Calu3 (cell line): ENCODE measurements around the gene PLEKHM3. TPM values are rescaled to one million over a fixed set of nuclear protein-coding genes. Genes with fewer than 3 reads are reported as not detected.

ENCODE experiments used
- BruUV-seq: library from RNA; stranded (reverse); fragments of 400-500 nt; replicated peaks from 2 replicates; lab custom pipeline; 2021; lab: Mats Ljungman, UMichigan
- CTCF ChIA-PET: fragments of 300-600 bp; sonication (Branson Sonifier 250); formaldehyde crosslinking; loops from one replicate; lab custom pipeline; 2022; ENCODE audit warnings: antibody characterized with exemption; lab: Charles Lee
- DNase-seq: peaks from one replicate; pipeline ENCODE4 v3.0.0; 2022
- H3K27ac Mint-ChIP-seq: one replicate; pipeline ENCODE4 v1.8.0; 2022; ENCODE audit warnings: mixed read lengths; ENCODE audit not compliant: unreplicated experiment
- H3K27me3 Mint-ChIP-seq: one replicate; pipeline ENCODE4 v1.8.0; 2022; ENCODE audit warnings: mixed read lengths; ENCODE audit not compliant: unreplicated experiment
- H3K36me3 Mint-ChIP-seq: one replicate; pipeline ENCODE4 v1.8.0; 2022; ENCODE audit warnings: mild to moderate bottlenecking, moderate library complexity, mixed read lengths; ENCODE audit not compliant: insufficient read depth, unreplicated experiment
- H3K4me1 Mint-ChIP-seq: one replicate; pipeline ENCODE4 v1.8.0; 2022; ENCODE audit warnings: mild to moderate bottlenecking, low read depth, mixed read lengths; ENCODE audit not compliant: unreplicated experiment
- H3K4me3 Mint-ChIP-seq: one replicate; pipeline ENCODE4 v1.8.0; 2022; ENCODE audit warnings: mild to moderate bottlenecking, low read depth, moderate library complexity, mixed read lengths; ENCODE audit not compliant: unreplicated experiment
- H3K9me3 Mint-ChIP-seq: one replicate; pipeline ENCODE4 v1.8.0; 2022; ENCODE audit warnings: low read depth, mixed read lengths; ENCODE audit not compliant: unreplicated experiment
- intact Hi-C: fragments of 100-400 bp; cut with micrococcal nuclease; formaldehyde crosslinking; loops from one replicate; pipeline ENCODE4 v1.10.0; 2022; ENCODE audit not compliant: unreplicated experiment
- total RNA-seq: library from RNA; stranded (reverse); gene quantifications from 2 replicates; pipeline ENCODE4 v1.2.3, GENCODE V29; 2022
- TF ChIP-seq, protein P1 (sequence below): fragments of 200-600 bp; IDR thresholded peaks from one replicate; pipeline ENCODE4 v1.8.0; 2022; ENCODE audit warnings: antibody characterized with exemption; ENCODE audit not compliant: unreplicated experiment

Gene PLEKHM3
- total RNA-seq, 1 experiment from 2014 or later, result 8.0 TPM

DNA sequence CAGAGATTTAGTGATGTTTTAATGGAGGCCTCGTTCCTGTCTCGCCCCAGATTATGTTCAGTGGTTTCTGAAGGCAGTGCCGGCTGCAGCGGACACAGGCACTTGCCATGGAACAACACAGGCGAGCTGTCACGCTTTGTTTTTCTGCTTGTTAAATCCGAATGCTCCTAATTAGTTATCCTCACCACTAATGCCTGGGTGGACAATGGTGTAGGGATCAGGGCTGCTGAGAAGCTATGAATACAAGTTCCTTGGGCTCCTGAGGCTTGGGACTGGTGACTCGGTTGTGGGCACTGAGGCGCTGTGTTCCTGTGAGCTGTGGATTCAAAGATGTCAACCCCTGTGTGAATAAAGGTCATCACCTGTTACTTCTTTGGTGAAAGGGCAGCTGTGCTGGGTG lies 123.5 kb downstream of the PLEKHM3 start:
- Mint-ChIP-seq H3K4me3 (no peak overlapping the region), H3K4me1 (peaks cover 37% of the 10 kb centered on the region), H3K27me3 (no peaks in the 10 kb centered on the region), H3K27ac (no peak overlapping the region), H3K9me3 (no peaks in the 10 kb centered on the region), H3K36me3 (no peaks in the 10 kb centered on the region)
- no peak for DNase-seq
- CTCF ChIA-PET, result interaction anchor here (0.9 kb wide), 1 partner anchor 14 kb away, joined by 4 read pairs; no protein-coding TSS in a partner anchor
- TF ChIP-seq, protein P1, sequence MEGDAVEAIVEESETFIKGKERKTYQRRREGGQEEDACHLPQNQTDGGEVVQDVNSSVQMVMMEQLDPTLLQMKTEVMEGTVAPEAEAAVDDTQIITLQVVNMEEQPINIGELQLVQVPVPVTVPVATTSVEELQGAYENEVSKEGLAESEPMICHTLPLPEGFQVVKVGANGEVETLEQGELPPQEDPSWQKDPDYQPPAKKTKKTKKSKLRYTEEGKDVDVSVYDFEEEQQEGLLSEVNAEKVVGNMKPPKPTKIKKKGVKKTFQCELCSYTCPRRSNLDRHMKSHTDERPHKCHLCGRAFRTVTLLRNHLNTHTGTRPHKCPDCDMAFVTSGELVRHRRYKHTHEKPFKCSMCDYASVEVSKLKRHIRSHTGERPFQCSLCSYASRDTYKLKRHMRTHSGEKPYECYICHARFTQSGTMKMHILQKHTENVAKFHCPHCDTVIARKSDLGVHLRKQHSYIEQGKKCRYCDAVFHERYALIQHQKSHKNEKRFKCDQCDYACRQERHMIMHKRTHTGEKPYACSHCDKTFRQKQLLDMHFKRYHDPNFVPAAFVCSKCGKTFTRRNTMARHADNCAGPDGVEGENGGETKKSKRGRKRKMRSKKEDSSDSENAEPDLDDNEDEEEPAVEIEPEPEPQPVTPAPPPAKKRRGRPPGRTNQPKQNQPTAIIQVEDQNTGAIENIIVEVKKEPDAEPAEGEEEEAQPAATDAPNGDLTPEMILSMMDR, result no peak
- BruUV-seq, result no TSS peak
- intact Hi-C loops, result no loop called here

DNA sequence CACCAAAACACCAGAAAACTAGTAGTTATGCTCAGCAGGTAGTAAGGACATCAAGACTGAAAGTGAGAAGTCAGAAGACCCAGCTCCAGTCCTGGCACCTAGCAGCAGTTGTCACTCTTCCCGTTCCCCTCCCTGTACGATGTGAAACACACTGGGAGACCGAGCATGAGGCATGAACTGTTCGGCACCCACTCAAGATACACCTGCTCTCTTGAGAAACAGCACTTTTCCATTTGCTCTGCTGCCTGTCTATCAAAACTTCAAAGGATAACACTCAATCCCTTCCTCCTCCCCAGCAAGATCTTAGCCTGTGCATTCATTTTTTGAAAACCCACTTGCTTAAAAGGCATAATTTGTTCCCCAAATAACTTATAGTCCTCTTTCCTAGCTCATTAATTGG lies 123.9 kb downstream of the PLEKHM3 start:
- no peak for DNase-seq
- Mint-ChIP-seq H3K4me3 (no peak overlapping the region), H3K27ac (no peak overlapping the region), H3K9me3 (no peaks in the 10 kb centered on the region), H3K36me3 (no peaks in the 10 kb centered on the region), H3K4me1 (peaks cover 36% of the 10 kb centered on the region), H3K27me3 (no peaks in the 10 kb centered on the region)
- intact Hi-C loops, result no loop called here
- BruUV-seq, result no TSS peak
- CTCF ChIA-PET, result no interaction called here
- TF ChIP-seq, protein P1, result no peak

DNA sequence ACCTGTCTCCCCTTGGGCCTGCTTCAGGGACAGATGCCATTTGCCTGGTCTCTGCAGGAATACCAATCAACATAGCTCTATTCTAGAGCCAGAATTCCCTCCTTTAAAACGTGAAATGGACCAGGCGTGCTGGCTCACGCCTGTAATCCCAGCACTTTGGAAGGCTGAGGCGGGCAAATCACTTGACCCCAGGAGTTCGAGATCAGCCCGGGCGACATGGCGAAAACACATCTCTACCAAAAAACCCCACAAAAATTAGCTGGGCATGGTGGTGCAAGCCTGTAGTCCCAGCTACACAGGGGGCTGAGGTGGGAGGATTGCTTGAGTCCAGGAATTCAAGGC lies 127.0 kb downstream of the PLEKHM3 start:
- CTCF ChIA-PET, result no interaction called here
- BruUV-seq, result no TSS peak
- no peak overlapping the region for H3K4me3 Mint-ChIP-seq
- TF ChIP-seq, protein P1, result no peak
- H3K27me3 Mint-ChIP-seq, result no peaks in the 10 kb centered on the region
- no peak for DNase-seq
- H3K36me3 Mint-ChIP-seq, result no peaks in the 10 kb centered on the region
- H3K4me1 Mint-ChIP-seq, result peaks cover 5% of the 10 kb centered on the region
- H3K27ac Mint-ChIP-seq, result no peak overlapping the region
- no peaks in the 10 kb centered on the region for H3K9me3 Mint-ChIP-seq
- intact Hi-C loops, result no loop called here

DNA sequence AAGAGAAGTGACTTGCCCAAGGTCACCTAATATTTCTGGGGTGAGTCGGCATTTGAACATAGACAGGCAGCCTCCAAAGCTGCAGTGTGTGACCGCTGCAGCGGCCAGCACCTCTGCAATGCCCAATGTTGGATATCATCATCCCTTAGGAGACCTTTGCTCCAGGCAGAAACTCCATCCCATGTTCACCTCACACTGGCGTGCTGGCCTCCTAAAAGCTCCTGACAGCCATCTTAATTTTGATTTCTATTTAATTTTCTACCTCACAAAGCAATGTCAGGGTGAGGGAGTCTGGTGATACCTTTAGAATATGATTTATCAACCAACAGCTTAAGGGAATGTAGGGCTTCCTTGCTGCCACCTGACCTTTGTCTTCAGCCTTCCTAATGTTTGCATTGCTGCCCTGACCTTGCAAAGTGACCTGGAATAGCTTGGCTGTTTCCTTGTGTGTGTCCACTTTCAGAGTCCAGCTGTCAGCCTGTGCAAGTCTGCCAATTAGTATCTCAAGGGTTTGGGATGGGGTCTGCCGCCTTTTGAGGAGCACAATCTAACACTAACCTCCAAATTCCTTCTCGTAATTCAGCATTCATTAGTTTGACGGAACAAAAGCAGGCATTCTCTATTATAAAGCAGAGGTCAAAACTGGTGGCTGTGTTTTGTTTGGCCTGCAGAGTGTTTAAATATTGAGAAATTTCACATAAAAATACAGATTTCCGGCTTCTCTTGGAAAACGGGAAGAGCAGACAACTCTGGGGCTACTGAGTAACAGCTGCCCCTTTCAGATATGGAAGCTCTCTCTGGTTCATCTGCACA lies 127.6 kb downstream of the PLEKHM3 start:
- Mint-ChIP-seq H3K4me1 (no peaks in the 10 kb centered on the region), H3K27ac (no peak overlapping the region), H3K27me3 (no peaks in the 10 kb centered on the region), H3K9me3 (no peaks in the 10 kb centered on the region), H3K36me3 (no peaks in the 10 kb centered on the region), H3K4me3 (no peak overlapping the region)
- CTCF ChIA-PET, result interaction anchor here (1.9 kb wide), 1 partner anchor 8 kb away, joined by 8 read pairs; no protein-coding TSS in a partner anchor
- no peak for DNase-seq
- TF ChIP-seq, protein P1, result no peak
- no TSS peak for BruUV-seq
- intact Hi-C loops, result no loop called here
